ENCODE results near the gene PPHLN1. TPM values are rescaled to one million over a fixed set of nuclear protein-coding genes. Genes with fewer than 3 reads are reported as not detected.
"Not testable (repeated sequence)": the region's sequence is repeated elsewhere in the genome, so short reads cannot be mapped to it uniquely, and the experiment has no call there.

The PPHLN1 gene
- total RNA-seq, 3 donors from 2014 or later: 71.3 to 75.0 (median 75.0) TPM

GRCh38 chr12:42372154-42372791 lies 46.3 kb downstream of the PPHLN1 start:
- Mint-ChIP-seq H3K4me3 (no peak overlapping the region), H3K36me3 (ENCODE audit: insufficient read depth) (peaks cover 6% of the 10 kb centered on the region), H3K27me3 (ENCODE audit: low read depth) (no peaks in the 10 kb centered on the region), H3K4me1 (ENCODE audit: low read depth) (peaks cover 10% of the 10 kb centered on the region), H3K9me3 (no peaks in the 10 kb centered on the region)
- DNase-seq (no peak), ATAC-seq (peak; percentile 70 to 89)

- Mint-ChIP-seq H3K4me1 (ENCODE audit: low read depth) (peaks cover 10% of the 10 kb centered on the region), H3K36me3 (ENCODE audit: insufficient read depth) (peaks cover 6% of the 10 kb centered on the region), H3K4me3 (no peak overlapping the region), H3K9me3 (no peaks in the 10 kb centered on the region), H3K27me3 (ENCODE audit: low read depth) (no peaks in the 10 kb centered on the region)
- ATAC-seq (no peak), DNase-seq (no peak)
Observed at GRCh38 chr12:42373669-42374068, 47.7 kb downstream of the PPHLN1 start.

DNA sequence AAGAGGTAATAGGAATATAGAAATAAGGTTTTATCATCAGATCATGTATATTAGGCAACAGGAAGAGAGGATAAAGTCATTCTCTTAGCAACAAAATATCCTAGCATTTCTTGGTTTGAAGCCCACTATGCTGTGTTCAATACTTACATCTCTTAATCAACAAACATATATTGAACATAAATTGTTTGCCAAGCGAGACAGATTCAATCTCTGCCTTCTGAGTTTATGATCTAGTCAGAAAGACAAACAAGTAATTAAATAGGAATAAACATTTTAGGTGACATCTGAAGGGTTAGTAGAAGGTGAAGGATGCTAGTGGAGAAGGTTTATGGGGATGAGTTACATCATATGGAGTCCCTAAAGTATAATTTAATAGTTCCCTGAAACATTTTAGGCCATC lies 54.8 kb downstream of the PPHLN1 start:
- Mint-ChIP-seq H3K4me1 (ENCODE audit: low read depth) (peaks cover 13% of the 10 kb centered on the region), H3K36me3 (ENCODE audit: insufficient read depth) (peaks cover 30% of the 10 kb centered on the region), H3K4me3 (no peak overlapping the region), H3K9me3 (no peaks in the 10 kb centered on the region), H3K27me3 (ENCODE audit: low read depth) (no peaks in the 10 kb centered on the region)
- no peak for DNase-seq
- no peak for ATAC-seq

- no peak for DNase-seq
- Mint-ChIP-seq H3K27me3 (ENCODE audit: low read depth) (no peaks in the 10 kb centered on the region), H3K36me3 (ENCODE audit: insufficient read depth) (peaks cover 24% of the 10 kb centered on the region), H3K4me1 (ENCODE audit: low read depth) (peaks cover 13% of the 10 kb centered on the region), H3K9me3 (no peaks in the 10 kb centered on the region), H3K4me3 (no peak overlapping the region)
- no peak for ATAC-seq
Observed at GRCh38 chr12:42382013-42382696, 56.2 kb downstream of the PPHLN1 start.

- H3K36me3 Mint-ChIP-seq (ENCODE audit: insufficient read depth): peaks cover 42% of the 10 kb centered on the region
- H3K4me1 Mint-ChIP-seq (ENCODE audit: low read depth): peaks cover 13% of the 10 kb centered on the region
- H3K9me3 Mint-ChIP-seq: no peaks in the 10 kb centered on the region
- ATAC-seq (no peak), DNase-seq (no peak)
- no peaks in the 10 kb centered on the region for H3K27me3 Mint-ChIP-seq (ENCODE audit: low read depth)
- H3K4me3 Mint-ChIP-seq: no peak overlapping the region
Observed at GRCh38 chr12:42385326-42385841, 59.4 kb downstream of the PPHLN1 start.

GRCh38 chr12:42386308-42386707 lies 60.3 kb downstream of the PPHLN1 start:
- no peak for ATAC-seq
- peaks cover 10% of the 10 kb centered on the region for H3K4me1 Mint-ChIP-seq (ENCODE audit: low read depth)
- no peaks in the 10 kb centered on the region for H3K9me3 Mint-ChIP-seq
- H3K36me3 Mint-ChIP-seq (ENCODE audit: insufficient read depth): peaks cover 42% of the 10 kb centered on the region
- H3K4me3 Mint-ChIP-seq: no peak overlapping the region
- no peaks in the 10 kb centered on the region for H3K27me3 Mint-ChIP-seq (ENCODE audit: low read depth)
- DNase-seq: no peak

DNA sequence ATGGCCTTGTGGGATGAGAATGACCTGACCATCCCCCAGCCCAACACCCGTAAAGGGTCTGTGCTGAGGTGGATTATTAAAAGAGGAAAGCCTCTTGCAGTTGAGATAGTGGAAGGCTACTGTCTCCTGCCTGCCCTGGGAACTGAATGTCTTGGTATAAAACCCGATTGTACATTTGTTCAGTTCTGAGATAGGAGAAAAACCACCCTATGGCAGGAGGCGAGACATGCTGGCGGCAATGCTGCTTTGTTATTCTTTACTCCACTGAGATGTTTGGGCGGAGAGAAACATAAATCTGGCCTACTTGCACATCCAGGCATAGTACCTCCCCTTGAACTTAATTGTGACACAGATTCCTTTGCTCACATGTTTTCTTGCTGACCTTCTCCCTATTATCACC lies 62.1 kb downstream of the PPHLN1 start:
- H3K4me1 Mint-ChIP-seq (ENCODE audit: low read depth); H3K27me3 Mint-ChIP-seq (ENCODE audit: low read depth); DNase-seq; H3K9me3 Mint-ChIP-seq; ATAC-seq; H3K4me3 Mint-ChIP-seq: not testable (repeated sequence)
- peaks cover 38% of the 10 kb centered on the region for H3K36me3 Mint-ChIP-seq (ENCODE audit: insufficient read depth)

GRCh38 chr12:42394429-42394828 lies 68.5 kb downstream of the PPHLN1 start:
- no peak for ATAC-seq
- no peaks in the 10 kb centered on the region for H3K9me3 Mint-ChIP-seq
- H3K36me3 Mint-ChIP-seq (ENCODE audit: insufficient read depth): peaks cover 31% of the 10 kb centered on the region
- H3K4me1 Mint-ChIP-seq (ENCODE audit: low read depth): peaks cover 5% of the 10 kb centered on the region
- H3K4me3 Mint-ChIP-seq: no peak overlapping the region
- H3K27me3 Mint-ChIP-seq (ENCODE audit: low read depth): no peaks in the 10 kb centered on the region
- DNase-seq: no peak

DNA sequence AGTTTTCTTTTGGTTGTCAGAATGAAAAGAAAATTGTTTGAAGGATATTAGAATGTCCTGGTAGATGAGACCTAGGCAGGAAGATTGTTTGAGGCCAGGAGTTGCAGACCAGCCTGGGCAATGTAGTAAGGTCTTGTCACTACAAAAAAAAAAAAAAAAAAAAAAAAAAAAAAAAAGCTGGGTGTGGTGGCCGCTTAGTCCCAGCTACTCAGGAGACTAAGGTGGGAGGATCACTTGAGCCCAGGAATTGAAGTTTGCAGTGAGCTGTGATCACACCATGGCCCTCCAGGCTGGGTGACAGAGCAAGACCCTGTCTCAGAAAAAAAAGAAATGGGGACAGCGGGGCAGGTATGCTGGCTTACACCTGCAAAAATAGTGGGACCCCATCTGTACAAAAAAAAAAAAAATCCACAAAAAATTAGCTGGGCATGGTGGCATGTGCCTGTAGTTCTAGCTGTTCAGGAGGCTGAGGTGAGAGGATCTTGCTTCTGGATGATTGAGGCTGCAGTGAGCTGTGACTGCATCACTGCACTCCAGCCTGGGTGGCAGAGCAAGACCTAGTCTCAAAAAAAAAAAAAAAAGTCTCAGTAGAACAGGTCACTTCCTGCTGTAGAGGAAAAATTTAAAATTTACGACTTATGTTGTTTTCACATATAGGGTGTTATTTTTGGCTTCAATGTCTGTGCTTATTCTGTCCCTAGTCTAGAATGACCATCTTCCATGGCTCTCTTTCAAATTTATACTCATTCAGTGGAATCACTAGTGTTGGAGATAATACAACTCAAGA lies 70.7 kb downstream of the PPHLN1 start:
- Mint-ChIP-seq H3K4me1 (ENCODE audit: low read depth) (peaks cover 5% of the 10 kb centered on the region), H3K4me3 (no peak overlapping the region), H3K9me3 (no peaks in the 10 kb centered on the region), H3K27me3 (ENCODE audit: low read depth) (no peaks in the 10 kb centered on the region), H3K36me3 (ENCODE audit: insufficient read depth) (peaks cover 32% of the 10 kb centered on the region)
- no peak for DNase-seq
- ATAC-seq: no peak

- ATAC-seq (no peak), DNase-seq (no peak)
- Mint-ChIP-seq H3K27me3 (ENCODE audit: low read depth) (no peaks in the 10 kb centered on the region), H3K4me3 (no peak overlapping the region), H3K4me1 (ENCODE audit: low read depth) (peaks cover 2% of the 10 kb centered on the region), H3K9me3 (no peaks in the 10 kb centered on the region), H3K36me3 (ENCODE audit: insufficient read depth) (peaks cover 35% of the 10 kb centered on the region)
Observed at GRCh38 chr12:42402821-42403411, 76.9 kb downstream of the PPHLN1 start.

GRCh38 chr12:42407306-42407705 lies 81.3 kb downstream of the PPHLN1 start:
- ATAC-seq (no peak), DNase-seq (no peak)
- no peaks in the 10 kb centered on the region for H3K27me3 Mint-ChIP-seq (ENCODE audit: low read depth)
- H3K4me1 Mint-ChIP-seq (ENCODE audit: low read depth): peaks cover 4% of the 10 kb centered on the region
- peaks cover 27% of the 10 kb centered on the region for H3K36me3 Mint-ChIP-seq (ENCODE audit: insufficient read depth)
- H3K9me3 Mint-ChIP-seq: no peaks in the 10 kb centered on the region
- no peak overlapping the region for H3K4me3 Mint-ChIP-seq

DNA sequence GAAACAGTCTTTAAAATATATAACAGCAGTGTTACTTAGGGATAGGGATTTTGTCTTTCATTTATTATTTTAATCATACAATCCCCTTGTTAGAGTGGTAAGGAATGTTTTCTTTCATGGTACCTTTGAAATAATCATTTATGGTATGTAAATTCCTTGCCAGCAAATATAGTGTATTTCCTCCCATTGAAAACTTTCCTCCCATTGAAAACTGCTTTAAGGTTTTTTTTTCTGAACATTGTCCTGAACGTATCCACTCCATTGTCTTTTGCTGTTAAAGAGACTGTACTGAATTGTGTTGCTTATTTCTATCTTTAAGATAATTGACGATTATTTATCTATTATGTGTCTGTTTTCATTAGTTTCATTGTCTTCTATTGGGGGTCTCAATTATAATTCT lies 83.5 kb downstream of the PPHLN1 start:
- DNase-seq (no peak), ATAC-seq (no peak)
- peaks cover 4% of the 10 kb centered on the region for H3K4me1 Mint-ChIP-seq (ENCODE audit: low read depth)
- H3K36me3 Mint-ChIP-seq (ENCODE audit: insufficient read depth): peaks cover 34% of the 10 kb centered on the region
- H3K27me3 Mint-ChIP-seq (ENCODE audit: low read depth): no peaks in the 10 kb centered on the region
- no peaks in the 10 kb centered on the region for H3K9me3 Mint-ChIP-seq
- H3K4me3 Mint-ChIP-seq: no peak overlapping the region

DNA sequence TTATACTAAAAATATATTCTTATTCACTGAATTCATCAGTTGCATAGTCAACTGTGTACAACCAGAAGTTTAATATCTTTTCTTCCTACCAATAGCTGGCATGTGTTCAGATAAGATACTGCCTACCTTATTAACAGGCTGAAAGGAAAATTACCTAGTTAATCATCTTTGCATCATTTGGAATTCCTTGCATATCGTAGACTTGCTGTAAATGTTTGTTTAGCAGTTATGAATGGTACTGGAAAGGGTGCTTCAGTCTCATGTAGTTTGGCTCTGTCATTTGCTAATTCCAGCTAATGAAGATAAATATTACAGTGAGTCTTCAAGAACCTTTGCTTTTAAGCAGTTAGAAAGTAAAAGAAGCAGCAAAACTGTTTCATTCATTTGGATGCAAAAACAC lies 84.4 kb downstream of the PPHLN1 start:
- H3K4me1 Mint-ChIP-seq (ENCODE audit: low read depth): peaks cover 2% of the 10 kb centered on the region
- no peaks in the 10 kb centered on the region for H3K9me3 Mint-ChIP-seq
- DNase-seq: no peak
- no peak for ATAC-seq
- peaks cover 33% of the 10 kb centered on the region for H3K36me3 Mint-ChIP-seq (ENCODE audit: insufficient read depth)
- no peaks in the 10 kb centered on the region for H3K27me3 Mint-ChIP-seq (ENCODE audit: low read depth)
- no peak overlapping the region for H3K4me3 Mint-ChIP-seq

DNA sequence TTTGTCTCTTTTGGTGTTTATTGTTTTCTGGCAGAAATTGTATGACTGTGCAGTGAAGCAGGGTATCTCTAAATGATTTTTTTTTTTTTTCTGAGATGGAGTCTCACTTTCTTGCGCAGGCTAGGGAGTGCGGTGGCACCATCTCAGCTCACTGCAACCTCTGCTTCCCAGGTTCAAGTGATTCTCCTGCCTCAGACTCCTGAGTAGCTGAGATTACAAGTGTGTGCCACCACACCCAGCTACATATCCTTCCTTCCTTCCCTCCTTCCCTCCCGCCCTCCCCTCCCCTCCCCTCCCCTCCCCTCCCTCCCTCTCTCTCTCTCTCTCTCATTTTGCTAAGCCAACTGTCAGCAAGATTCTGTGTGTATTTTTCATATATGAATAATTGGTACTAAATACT lies 94.4 kb downstream of the PPHLN1 start:
- Mint-ChIP-seq H3K4me3 (no peak overlapping the region), H3K4me1 (ENCODE audit: low read depth) (peaks cover 28% of the 10 kb centered on the region), H3K36me3 (ENCODE audit: insufficient read depth) (peaks cover 28% of the 10 kb centered on the region), H3K9me3 (no peaks in the 10 kb centered on the region), H3K27me3 (ENCODE audit: low read depth) (no peaks in the 10 kb centered on the region)
- DNase-seq (no peak), ATAC-seq (no peak)
